Nephron progenitor cell (in vitro differentiated cells): ENCODE data around the gene PTBP1.
A peak's percentile ranks its signal among the peaks of the same experiment; 100 is the strongest.

Experiments used
- DNase-seq: peaks from one replicate; pipeline ENCODE4 v3.0.0; 2021
- H3K27ac Mint-ChIP-seq: 2 replicates; pipeline ENCODE4 v1.8.0; 2021; ENCODE audit warnings: mild to moderate bottlenecking, moderate library complexity, mixed read lengths
- H3K27me3 Mint-ChIP-seq: 2 replicates; pipeline ENCODE4 v1.8.0; 2021; ENCODE audit warnings: mild to moderate bottlenecking, low read depth, mixed read lengths; ENCODE audit not compliant: poor library complexity
- H3K36me3 Mint-ChIP-seq: 2 replicates; pipeline ENCODE4 v1.8.0; 2021; ENCODE audit warnings: low read depth, mixed read lengths
- H3K4me1 Mint-ChIP-seq: 2 replicates; pipeline ENCODE4 v1.8.0; 2021; ENCODE audit warnings: mixed read lengths
- H3K4me3 Mint-ChIP-seq: 2 replicates; pipeline ENCODE4 v1.8.0; 2021; ENCODE audit warnings: mild to moderate bottlenecking, moderate library complexity, mixed read lengths
- H3K9me3 Mint-ChIP-seq: 2 replicates; pipeline ENCODE4 v1.8.0; 2021; ENCODE audit warnings: mild to moderate bottlenecking, moderate library complexity, mixed read lengths
- TF ChIP-seq, protein P1 (sequence below): fragments of 200-600 bp; sonication (generic); IDR thresholded peaks from 2 replicates; pipeline ENCODE4 v1.5.0; 2021; ENCODE audit warnings: antibody characterized with exemption

PTBP1 gene

GRCh38 chr19:769616-770015, 27.6 kb upstream of the PTBP1 start:
- TF ChIP-seq, protein P1, sequence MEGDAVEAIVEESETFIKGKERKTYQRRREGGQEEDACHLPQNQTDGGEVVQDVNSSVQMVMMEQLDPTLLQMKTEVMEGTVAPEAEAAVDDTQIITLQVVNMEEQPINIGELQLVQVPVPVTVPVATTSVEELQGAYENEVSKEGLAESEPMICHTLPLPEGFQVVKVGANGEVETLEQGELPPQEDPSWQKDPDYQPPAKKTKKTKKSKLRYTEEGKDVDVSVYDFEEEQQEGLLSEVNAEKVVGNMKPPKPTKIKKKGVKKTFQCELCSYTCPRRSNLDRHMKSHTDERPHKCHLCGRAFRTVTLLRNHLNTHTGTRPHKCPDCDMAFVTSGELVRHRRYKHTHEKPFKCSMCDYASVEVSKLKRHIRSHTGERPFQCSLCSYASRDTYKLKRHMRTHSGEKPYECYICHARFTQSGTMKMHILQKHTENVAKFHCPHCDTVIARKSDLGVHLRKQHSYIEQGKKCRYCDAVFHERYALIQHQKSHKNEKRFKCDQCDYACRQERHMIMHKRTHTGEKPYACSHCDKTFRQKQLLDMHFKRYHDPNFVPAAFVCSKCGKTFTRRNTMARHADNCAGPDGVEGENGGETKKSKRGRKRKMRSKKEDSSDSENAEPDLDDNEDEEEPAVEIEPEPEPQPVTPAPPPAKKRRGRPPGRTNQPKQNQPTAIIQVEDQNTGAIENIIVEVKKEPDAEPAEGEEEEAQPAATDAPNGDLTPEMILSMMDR: no peak
- Mint-ChIP-seq H3K36me3 (no peaks in the 10 kb centered on the region), H3K4me3 (no peak overlapping the region), H3K27ac (no peak overlapping the region), H3K9me3 (no peaks in the 10 kb centered on the region), H3K4me1 (peaks cover 14% of the 10 kb centered on the region), H3K27me3 (peaks cover 9% of the 10 kb centered on the region)
- no peak for DNase-seq

DNA sequence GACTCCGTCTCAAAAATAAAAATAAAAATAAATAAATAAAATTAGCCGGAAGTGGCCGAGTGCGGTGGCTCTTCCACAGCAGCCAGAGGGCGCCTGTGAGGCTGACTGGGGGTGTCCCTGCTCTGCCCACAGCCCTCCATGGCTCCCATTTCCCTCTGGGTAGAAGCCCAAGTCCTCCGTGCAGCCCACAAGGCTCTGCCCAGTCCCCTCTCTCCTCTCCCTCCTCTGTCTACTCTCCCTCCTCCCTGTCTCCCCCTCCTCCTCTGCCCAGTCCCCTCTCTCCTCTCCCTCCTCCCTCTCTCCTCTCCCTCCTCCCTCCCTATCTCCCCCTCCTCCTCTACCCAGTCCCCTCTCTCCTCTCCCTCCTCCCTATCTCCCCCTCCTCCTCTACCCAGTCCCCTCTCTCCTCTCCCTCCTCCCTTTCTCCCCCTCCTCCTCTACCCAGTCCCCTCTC, 25.9 kb upstream of the PTBP1 start:
- H3K27ac Mint-ChIP-seq: no peak overlapping the region
- TF ChIP-seq, protein P1: peak; percentile 42
- peak; percentile 47 for DNase-seq

GRCh38 chr19:772063-772462, 25.2 kb upstream of the PTBP1 start:
- peaks cover 13% of the 10 kb centered on the region for H3K4me1 Mint-ChIP-seq
- H3K27ac Mint-ChIP-seq: no peak overlapping the region
- no peaks in the 10 kb centered on the region for H3K36me3 Mint-ChIP-seq
- H3K9me3 Mint-ChIP-seq: no peaks in the 10 kb centered on the region
- no peak overlapping the region for H3K4me3 Mint-ChIP-seq
- no peak for DNase-seq
- TF ChIP-seq, protein P1: no peak
- peaks cover 13% of the 10 kb centered on the region for H3K27me3 Mint-ChIP-seq

More for the DNA sequence above, 25.9 kb upstream of the PTBP1 start:
- Mint-ChIP-seq H3K9me3 (no peaks in the 10 kb centered on the region), H3K36me3 (no peaks in the 10 kb centered on the region), H3K27me3 (peaks cover 13% of the 10 kb centered on the region), H3K4me3 (no peak overlapping the region), H3K4me1 (peaks cover 14% of the 10 kb centered on the region)

DNA sequence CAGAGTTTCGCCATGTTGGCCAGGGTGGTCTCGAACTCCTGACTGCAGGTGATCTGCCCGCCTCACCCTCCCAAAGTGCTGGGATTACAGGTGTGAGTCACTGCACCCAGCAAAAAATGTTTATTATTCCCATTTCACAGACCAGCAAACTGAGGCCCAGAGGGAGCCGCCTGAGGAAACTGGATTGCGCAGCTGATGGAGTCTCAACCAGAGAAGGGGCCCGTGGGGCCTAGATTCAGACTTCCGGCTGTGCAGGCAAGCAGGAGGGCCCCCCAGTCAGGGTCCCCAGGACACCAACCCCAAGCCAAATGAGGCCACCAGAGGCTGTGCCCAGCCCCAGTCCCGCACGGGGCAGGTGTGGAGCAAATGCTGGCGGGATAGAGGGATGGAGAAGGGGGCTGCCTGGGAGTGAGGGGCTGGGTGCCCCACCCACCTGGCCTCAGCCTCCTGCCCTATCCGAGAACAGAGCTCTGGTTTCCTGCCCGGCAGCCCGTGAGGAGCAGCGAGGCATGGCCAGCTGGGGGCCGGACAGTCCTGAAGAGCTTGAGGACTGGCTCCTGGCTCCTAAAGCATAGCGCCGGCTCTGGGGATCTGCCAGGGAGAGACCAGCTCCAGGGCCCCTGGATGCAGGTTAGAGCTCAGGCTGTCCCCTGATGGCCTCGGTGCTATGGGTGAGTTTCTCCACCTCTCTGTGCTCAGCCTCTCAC, 24.4 kb upstream of the PTBP1 start:
- Mint-ChIP-seq H3K36me3 (no peaks in the 10 kb centered on the region), H3K4me1 (peaks cover 10% of the 10 kb centered on the region), H3K9me3 (no peaks in the 10 kb centered on the region), H3K27ac (no peak overlapping the region), H3K4me3 (no peak overlapping the region), H3K27me3 (peaks cover 10% of the 10 kb centered on the region)
- TF ChIP-seq, protein P1: no peak
- peak; percentile 74 for DNase-seq

DNA sequence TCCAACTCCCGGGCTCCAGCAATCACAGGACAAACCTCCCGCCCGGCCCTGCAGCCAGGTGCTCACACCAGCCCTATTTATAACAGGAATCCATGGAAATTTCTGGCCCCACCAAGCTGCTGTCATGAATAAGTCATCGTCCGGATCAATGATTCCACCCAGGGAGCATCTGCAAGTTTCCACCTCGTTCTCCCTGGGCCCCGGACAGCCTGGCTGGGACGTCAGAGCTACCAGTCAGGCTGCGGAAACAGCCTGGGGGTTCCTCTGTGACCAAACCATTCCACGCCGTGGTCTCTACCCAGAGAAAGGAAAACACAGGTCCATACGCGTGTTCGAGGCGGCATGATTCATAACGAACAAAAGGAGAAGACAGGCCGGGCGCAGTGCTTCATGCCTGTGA, 20.7 kb upstream of the PTBP1 start:
- Mint-ChIP-seq H3K27ac (no peak overlapping the region), H3K27me3 (peaks cover 10% of the 10 kb centered on the region)

More for the DNA sequence above, 20.7 kb upstream of the PTBP1 start:
- no peak for DNase-seq
- Mint-ChIP-seq H3K4me1 (peaks cover 16% of the 10 kb centered on the region), H3K9me3 (peaks cover 3% of the 10 kb centered on the region), H3K36me3 (no peaks in the 10 kb centered on the region), H3K4me3 (no peak overlapping the region)
- TF ChIP-seq, protein P1: no peak
